Keratinocyte (primary cell): Measurements from ENCODE around the gene ST6GALNAC5. TPM values are rescaled to one million over a fixed set of nuclear protein-coding genes. Genes with fewer than 3 reads are reported as not detected.

Source experiments
- DNase-seq: peaks from one replicate; pipeline ENCODE4 v3.0.0-alpha.2; 2011; ENCODE audit warnings: low read depth, missing footprints, low spot score
- FAIRE-seq: peaks from 2 replicates; lab custom pipeline; 2011; peaks lifted over from hg19 to GRCh38; lab: Jason Lieb, UNC
- H2AFZ ChIP-seq: 2 replicates; pipeline ENCODE4 v1.6.0; 2012; ENCODE audit warnings: low read length, control low read depth, inconsistent platforms; ENCODE audit not compliant: control insufficient read depth
- H3K27ac ChIP-seq: 2 replicates; pipeline ENCODE4 v1.5.1; 2011; ENCODE audit warnings: low read length; ENCODE audit not compliant: control insufficient read depth, insufficient read depth
- H3K27me3 ChIP-seq: 3 replicates; pipeline ENCODE4 v1.6.0; 2011; ENCODE audit warnings: low read length; ENCODE audit not compliant: control insufficient read depth, insufficient read depth; ENCODE audit errors: extremely low read depth
- H3K36me3 ChIP-seq, 2 experiments: 2 replicates in 1 of 2; 3 replicates in 1 of 2; pipeline ENCODE4 v1.5.1; 2011; ENCODE audit warnings: low read length in 2 of 2, mild to moderate bottlenecking in 1 of 2; ENCODE audit not compliant: control insufficient read depth in 2 of 2, insufficient read depth in 2 of 2; ENCODE audit errors: extremely low read depth in 1 of 2
- H3K4me1 ChIP-seq: 3 replicates; pipeline ENCODE4 v1.5.1; 2011; ENCODE audit warnings: low read length; ENCODE audit not compliant: control insufficient read depth, insufficient read depth; ENCODE audit errors: extremely low read depth
- H3K4me2 ChIP-seq: 3 replicates; pipeline ENCODE4 v1.6.0; 2011; ENCODE audit warnings: low read depth, low read length; ENCODE audit not compliant: control insufficient read depth, insufficient read depth; ENCODE audit errors: extremely low read depth
- H3K4me3 ChIP-seq, 3 experiments: fragments of 200-600 bp in 1 of 3; sonication (generic) in 1 of 3; 2 replicates in 2 of 3; 3 replicates in 1 of 3; pipeline ENCODE4 v1.5.1; 2011 to 2016; ENCODE audit warnings: low read length in 3 of 3, mild to moderate bottlenecking in 3 of 3, control low read depth in 2 of 3, inconsistent platforms in 1 of 3, low read depth in 1 of 3, mixed read lengths in 1 of 3, mixed run types in 1 of 3, moderate library complexity in 1 of 3; ENCODE audit not compliant: control insufficient read depth in 2 of 3, insufficient read depth in 2 of 3; ENCODE audit errors: extremely low read depth in 1 of 3
- H3K79me2 ChIP-seq: 2 replicates; pipeline ENCODE4 v1.6.0; 2012; ENCODE audit warnings: low read length; ENCODE audit not compliant: control insufficient read depth, insufficient read depth
- H3K9ac ChIP-seq: 3 replicates; pipeline ENCODE4 v1.6.0; 2011; ENCODE audit warnings: low read length; ENCODE audit not compliant: control insufficient read depth, insufficient read depth; ENCODE audit errors: extremely low read depth
- H3K9me1 ChIP-seq: 3 replicates; pipeline ENCODE4 v1.6.0; 2011; ENCODE audit warnings: low read length; ENCODE audit not compliant: control insufficient read depth, insufficient read depth; ENCODE audit errors: extremely low read depth
- H3K9me3 ChIP-seq: 2 replicates; pipeline ENCODE4 v1.5.1; 2012; ENCODE audit warnings: low read depth, low read length; ENCODE audit not compliant: control insufficient read depth
- H4K20me1 ChIP-seq: 3 replicates; pipeline ENCODE4 v1.6.0; 2011; ENCODE audit warnings: low read length; ENCODE audit not compliant: control insufficient read depth, insufficient read depth; ENCODE audit errors: extremely low read depth
- EZH2 ChIP-seq: IDR thresholded peaks from one replicate; pipeline ENCODE4 v1.6.1; 2012; ENCODE audit warnings: inconsistent platforms, mild to moderate bottlenecking, low read length, moderate library complexity
- dilution Hi-C: fragments of 300-500 bp; cut with MboI; formaldehyde crosslinking; loops from one replicate; pipeline ENCODE4 v1.7.0; 2020; ENCODE audit warnings: low sequenced_read_pairs; ENCODE audit not compliant: extremely low pct_ligation_motif_present
- polyA plus RNA-seq, 5 experiments: library from polyadenylated mRNA; depleted of rRNA in 3 of 5; stranded (reverse) in 3 of 5; stranded (forward) in 1 of 5; unstranded in 1 of 5; fragments of >200 nt; gene quantifications; 1 replicate in 1 of 5; 2 replicates in 3 of 5; 3 replicates in 1 of 5; pipeline versions ENCODE4 v1.2.1 to v1.2.3, GENCODE V29; 2011 to 2012; ENCODE audit warnings: missing spikeins in 2 of 5, low read depth in 1 of 5, low replicate concordance in 1 of 5
- TF ChIP-seq, protein P1 (sequence below), 3 experiments: IDR thresholded peaks in 1 of 3; conservative IDR thresholded peaks in 1 of 3; optimal IDR thresholded peaks in 1 of 3; 2 replicates in 2 of 3; 3 replicates in 1 of 3; pipeline versions ENCODE3 to v1.5.1; 2011; ENCODE audit warnings: low read length in 3 of 3, mild to moderate bottlenecking in 3 of 3, moderate library complexity in 2 of 3, control low read depth in 1 of 3, inconsistent platforms in 1 of 3; ENCODE audit not compliant: insufficient read depth in 2 of 3; ENCODE audit errors: extremely low read depth in 1 of 3

The ST6GALNAC5 gene
- polyA plus RNA-seq, 1 donor (not counting 4 experiments of a cell fraction or from before 2014, with no cell fraction given), result 12.8 TPM

GRCh38 chr1:77039739-77040138, 172.5 kb downstream of the ST6GALNAC5 start:
- FAIRE-seq, result peak; percentile 99
- Histone ChIP-seq H3K27ac (peak overlapping the region; percentile 81), H3K9me3 (no peaks in the 10 kb centered on the region), H3K79me2 (peaks cover 5% of the 10 kb centered on the region), H3K27me3 (no peaks in the 10 kb centered on the region), H3K4me3 (peak overlapping the region in 1 of 3 experiments; percentile 16), H4K20me1 (no peaks in the 10 kb centered on the region), H3K4me1 (peaks cover 22% of the 10 kb centered on the region), H3K9me1 (no peaks in the 10 kb centered on the region), H3K4me2 (peak overlapping the region; percentile 54), H2AFZ (peak overlapping the region; percentile 20), H3K9ac (peak overlapping the region; percentile 6), H3K36me3 (peaks cover 0 to 6% of the 10 kb centered on the region in 2 experiments)
- DNase-seq, result peak; percentile 84
- TF ChIP-seq, protein P1, sequence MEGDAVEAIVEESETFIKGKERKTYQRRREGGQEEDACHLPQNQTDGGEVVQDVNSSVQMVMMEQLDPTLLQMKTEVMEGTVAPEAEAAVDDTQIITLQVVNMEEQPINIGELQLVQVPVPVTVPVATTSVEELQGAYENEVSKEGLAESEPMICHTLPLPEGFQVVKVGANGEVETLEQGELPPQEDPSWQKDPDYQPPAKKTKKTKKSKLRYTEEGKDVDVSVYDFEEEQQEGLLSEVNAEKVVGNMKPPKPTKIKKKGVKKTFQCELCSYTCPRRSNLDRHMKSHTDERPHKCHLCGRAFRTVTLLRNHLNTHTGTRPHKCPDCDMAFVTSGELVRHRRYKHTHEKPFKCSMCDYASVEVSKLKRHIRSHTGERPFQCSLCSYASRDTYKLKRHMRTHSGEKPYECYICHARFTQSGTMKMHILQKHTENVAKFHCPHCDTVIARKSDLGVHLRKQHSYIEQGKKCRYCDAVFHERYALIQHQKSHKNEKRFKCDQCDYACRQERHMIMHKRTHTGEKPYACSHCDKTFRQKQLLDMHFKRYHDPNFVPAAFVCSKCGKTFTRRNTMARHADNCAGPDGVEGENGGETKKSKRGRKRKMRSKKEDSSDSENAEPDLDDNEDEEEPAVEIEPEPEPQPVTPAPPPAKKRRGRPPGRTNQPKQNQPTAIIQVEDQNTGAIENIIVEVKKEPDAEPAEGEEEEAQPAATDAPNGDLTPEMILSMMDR (optimal IDR thresholded peaks at IDR 0.05 in 1 of 3, IDR thresholded peaks at IDR 0.05 in 1 of 3, conservative IDR thresholded peaks at IDR 0.05 in 1 of 3; ENCODE audit: extremely low read depth in 1 of 3, insufficient read depth in 2 of 3, low read length in 3 of 3), result no peak
- TF ChIP-seq EZH2, result no peak
- dilution Hi-C loops, result no loop called here

- Histone ChIP-seq H2AFZ (no peak overlapping the region), H3K4me2 (no peak overlapping the region), H3K4me3 (no peak overlapping the region), H3K27ac (peak overlapping the region; percentile 81), H4K20me1 (no peaks in the 10 kb centered on the region), H3K27me3 (no peaks in the 10 kb centered on the region), H3K36me3 (peaks cover 0 to 8% of the 10 kb centered on the region in 2 experiments), H3K79me2 (peaks cover 5% of the 10 kb centered on the region), H3K9ac (no peak overlapping the region), H3K9me3 (no peaks in the 10 kb centered on the region), H3K4me1 (peaks cover 23% of the 10 kb centered on the region), H3K9me1 (peaks cover 2% of the 10 kb centered on the region)
- DNase-seq (no peak), FAIRE-seq (no peak)
- dilution Hi-C loops, result no loop called here
- TF ChIP-seq EZH2, result no peak
- TF ChIP-seq, protein P1 (optimal IDR thresholded peaks at IDR 0.05 in 1 of 3, IDR thresholded peaks at IDR 0.05 in 1 of 3, conservative IDR thresholded peaks at IDR 0.05 in 1 of 3; ENCODE audit: extremely low read depth in 1 of 3, insufficient read depth in 2 of 3, low read length in 3 of 3), result no peak
Measured at GRCh38 chr1:77040826-77041225, 173.5 kb downstream of the ST6GALNAC5 start.
